H1 (cell line): ENCODE results near the gene MRPL55. TPM values are rescaled to one million over a fixed set of nuclear protein-coding genes. Genes with fewer than 3 reads are reported as not detected.

Experiments used
- BACH1 ChIP-seq: IDR thresholded peaks from 2 replicates; pipeline ENCODE4 v1.6.1; 2012; ENCODE audit warnings: low read length, improper control_type of control experiment
- CBX5 ChIP-seq: fragments of 300-800, 300-1000 bp; sonication (generic); IDR thresholded peaks from 2 replicates; pipeline ENCODE4 v1.7.1; 2016; ENCODE audit warnings: antibody characterized with exemption, low read length, low read depth
- CHD2 ChIP-seq: IDR thresholded peaks from 2 replicates; pipeline ENCODE4 v1.6.1; 2012; ENCODE audit warnings: low read length, improper control_type of control experiment
- SRF ChIP-seq: IDR thresholded peaks from 2 replicates; pipeline ENCODE4 v1.6.1; 2011; ENCODE audit warnings: mild to moderate bottlenecking, low read depth, low read length, moderate library complexity
- polyA plus RNA-seq, 7 experiments: library from polyadenylated mRNA; depleted of rRNA in 3 of 7; stranded (reverse) in 5 of 7; unstranded in 2 of 7; fragments of >200 nt in 5 of 7; fragments of 200-250 nt in 2 of 7; gene quantifications; 1 replicate in 5 of 7; 2 replicates in 1 of 7; 4 replicates in 1 of 7; pipeline versions ENCODE4 v1.2.1 to v1.2.3, GENCODE V29; 2011 to 2013; ENCODE audit warnings: missing spikeins in 2 of 7, mixed read lengths in 2 of 7
- total RNA-seq: library from RNA; stranded (reverse); fragmentation: NEBNext Ultra II Directional; extraction: Animal tissue kit (Norgen Biotek cat#: 25700); gene quantifications from 2 replicates; pipeline ENCODE4 v1.2.1, GENCODE V29; 2021
- TF ChIP-seq, protein P1 (sequence below): fragments of 300-600 bp; sonication (generic); IDR thresholded peaks from 2 replicates; pipeline ENCODE4 v1.7.1; 2012; ENCODE audit warnings: low read length, moderate library complexity, mild to moderate bottlenecking, inconsistent platforms; ENCODE audit not compliant: insufficient replicate concordance

Gene MRPL55
- total and polyA plus RNA-seq, 2 of the 8 experiments (the other 6 are each of a cell fraction or from before 2014, with no cell fraction given) = 59.0 to 244 TPM

DNA sequence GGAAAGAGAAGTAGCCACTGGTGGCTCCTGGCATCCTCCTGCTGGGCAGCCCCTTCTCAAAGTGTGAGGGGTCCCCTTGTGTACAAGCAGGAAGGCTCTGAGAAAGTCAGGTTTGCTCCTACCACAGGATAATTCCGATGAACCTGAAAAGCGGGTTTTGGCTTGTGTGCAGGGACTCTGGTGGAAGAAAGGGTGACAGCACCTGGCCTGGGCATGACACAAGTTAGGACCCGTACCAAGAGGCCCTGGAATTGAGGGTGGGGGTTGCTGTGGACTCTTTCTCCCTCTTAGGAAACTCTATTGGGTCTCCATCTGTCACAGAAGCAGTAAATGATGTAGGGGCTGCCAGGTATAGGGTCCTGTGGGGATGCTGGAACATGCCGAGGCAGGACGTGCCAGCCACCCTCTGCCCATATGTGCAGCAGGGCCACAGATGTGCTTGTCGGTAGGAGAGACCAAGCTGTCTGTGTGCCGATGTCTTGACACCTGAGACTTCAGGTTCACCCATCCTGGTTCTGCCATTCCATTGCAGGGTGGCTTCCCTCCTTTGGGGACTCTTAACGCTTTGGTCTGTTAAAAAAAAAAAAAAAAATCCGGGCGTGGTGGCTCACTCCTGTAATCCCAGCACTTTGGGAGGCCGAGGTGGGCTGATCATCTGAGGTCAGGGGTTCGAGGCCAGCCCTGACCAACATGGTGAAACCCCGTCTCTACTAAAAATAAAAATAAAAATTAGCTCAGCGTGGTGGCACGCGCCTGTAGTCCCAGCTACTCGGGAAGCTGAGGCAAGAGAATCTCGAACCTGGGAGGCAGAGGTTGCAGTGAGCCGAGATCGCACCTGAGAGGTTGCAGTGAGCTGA lies 15.8 kb downstream of the MRPL55 start (continued):
- TF ChIP-seq, protein P1, sequence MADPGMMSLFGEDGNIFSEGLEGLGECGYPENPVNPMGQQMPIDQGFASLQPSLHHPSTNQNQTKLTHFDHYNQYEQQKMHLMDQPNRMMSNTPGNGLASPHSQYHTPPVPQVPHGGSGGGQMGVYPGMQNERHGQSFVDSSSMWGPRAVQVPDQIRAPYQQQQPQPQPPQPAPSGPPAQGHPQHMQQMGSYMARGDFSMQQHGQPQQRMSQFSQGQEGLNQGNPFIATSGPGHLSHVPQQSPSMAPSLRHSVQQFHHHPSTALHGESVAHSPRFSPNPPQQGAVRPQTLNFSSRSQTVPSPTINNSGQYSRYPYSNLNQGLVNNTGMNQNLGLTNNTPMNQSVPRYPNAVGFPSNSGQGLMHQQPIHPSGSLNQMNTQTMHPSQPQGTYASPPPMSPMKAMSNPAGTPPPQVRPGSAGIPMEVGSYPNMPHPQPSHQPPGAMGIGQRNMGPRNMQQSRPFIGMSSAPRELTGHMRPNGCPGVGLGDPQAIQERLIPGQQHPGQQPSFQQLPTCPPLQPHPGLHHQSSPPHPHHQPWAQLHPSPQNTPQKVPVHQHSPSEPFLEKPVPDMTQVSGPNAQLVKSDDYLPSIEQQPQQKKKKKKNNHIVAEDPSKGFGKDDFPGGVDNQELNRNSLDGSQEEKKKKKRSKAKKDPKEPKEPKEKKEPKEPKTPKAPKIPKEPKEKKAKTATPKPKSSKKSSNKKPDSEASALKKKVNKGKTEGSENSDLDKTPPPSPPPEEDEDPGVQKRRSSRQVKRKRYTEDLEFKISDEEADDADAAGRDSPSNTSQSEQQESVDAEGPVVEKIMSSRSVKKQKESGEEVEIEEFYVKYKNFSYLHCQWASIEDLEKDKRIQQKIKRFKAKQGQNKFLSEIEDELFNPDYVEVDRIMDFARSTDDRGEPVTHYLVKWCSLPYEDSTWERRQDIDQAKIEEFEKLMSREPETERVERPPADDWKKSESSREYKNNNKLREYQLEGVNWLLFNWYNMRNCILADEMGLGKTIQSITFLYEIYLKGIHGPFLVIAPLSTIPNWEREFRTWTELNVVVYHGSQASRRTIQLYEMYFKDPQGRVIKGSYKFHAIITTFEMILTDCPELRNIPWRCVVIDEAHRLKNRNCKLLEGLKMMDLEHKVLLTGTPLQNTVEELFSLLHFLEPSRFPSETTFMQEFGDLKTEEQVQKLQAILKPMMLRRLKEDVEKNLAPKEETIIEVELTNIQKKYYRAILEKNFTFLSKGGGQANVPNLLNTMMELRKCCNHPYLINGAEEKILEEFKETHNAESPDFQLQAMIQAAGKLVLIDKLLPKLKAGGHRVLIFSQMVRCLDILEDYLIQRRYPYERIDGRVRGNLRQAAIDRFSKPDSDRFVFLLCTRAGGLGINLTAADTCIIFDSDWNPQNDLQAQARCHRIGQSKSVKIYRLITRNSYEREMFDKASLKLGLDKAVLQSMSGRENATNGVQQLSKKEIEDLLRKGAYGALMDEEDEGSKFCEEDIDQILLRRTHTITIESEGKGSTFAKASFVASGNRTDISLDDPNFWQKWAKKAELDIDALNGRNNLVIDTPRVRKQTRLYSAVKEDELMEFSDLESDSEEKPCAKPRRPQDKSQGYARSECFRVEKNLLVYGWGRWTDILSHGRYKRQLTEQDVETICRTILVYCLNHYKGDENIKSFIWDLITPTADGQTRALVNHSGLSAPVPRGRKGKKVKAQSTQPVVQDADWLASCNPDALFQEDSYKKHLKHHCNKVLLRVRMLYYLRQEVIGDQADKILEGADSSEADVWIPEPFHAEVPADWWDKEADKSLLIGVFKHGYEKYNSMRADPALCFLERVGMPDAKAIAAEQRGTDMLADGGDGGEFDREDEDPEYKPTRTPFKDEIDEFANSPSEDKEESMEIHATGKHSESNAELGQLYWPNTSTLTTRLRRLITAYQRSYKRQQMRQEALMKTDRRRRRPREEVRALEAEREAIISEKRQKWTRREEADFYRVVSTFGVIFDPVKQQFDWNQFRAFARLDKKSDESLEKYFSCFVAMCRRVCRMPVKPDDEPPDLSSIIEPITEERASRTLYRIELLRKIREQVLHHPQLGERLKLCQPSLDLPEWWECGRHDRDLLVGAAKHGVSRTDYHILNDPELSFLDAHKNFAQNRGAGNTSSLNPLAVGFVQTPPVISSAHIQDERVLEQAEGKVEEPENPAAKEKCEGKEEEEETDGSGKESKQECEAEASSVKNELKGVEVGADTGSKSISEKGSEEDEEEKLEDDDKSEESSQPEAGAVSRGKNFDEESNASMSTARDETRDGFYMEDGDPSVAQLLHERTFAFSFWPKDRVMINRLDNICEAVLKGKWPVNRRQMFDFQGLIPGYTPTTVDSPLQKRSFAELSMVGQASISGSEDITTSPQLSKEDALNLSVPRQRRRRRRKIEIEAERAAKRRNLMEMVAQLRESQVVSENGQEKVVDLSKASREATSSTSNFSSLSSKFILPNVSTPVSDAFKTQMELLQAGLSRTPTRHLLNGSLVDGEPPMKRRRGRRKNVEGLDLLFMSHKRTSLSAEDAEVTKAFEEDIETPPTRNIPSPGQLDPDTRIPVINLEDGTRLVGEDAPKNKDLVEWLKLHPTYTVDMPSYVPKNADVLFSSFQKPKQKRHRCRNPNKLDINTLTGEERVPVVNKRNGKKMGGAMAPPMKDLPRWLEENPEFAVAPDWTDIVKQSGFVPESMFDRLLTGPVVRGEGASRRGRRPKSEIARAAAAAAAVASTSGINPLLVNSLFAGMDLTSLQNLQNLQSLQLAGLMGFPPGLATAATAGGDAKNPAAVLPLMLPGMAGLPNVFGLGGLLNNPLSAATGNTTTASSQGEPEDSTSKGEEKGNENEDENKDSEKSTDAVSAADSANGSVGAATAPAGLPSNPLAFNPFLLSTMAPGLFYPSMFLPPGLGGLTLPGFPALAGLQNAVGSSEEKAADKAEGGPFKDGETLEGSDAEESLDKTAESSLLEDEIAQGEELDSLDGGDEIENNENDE = no peak
- no peak for TF ChIP-seq SRF
- TF ChIP-seq CBX5 = no peak
- no peak for TF ChIP-seq CHD2
- TF ChIP-seq BACH1 = no peak
